K562 (cell line): ENCODE data around the gene SLC39A11. TPM values are rescaled to one million over a fixed set of nuclear protein-coding genes. Genes with fewer than 3 reads are reported as not detected.

Source experiments
- CEBPG ChIP-seq, 3 experiments: fragments of 200-800 bp in 1 of 3; sonication (Bioruptor generic) in 1 of 3; sonication (generic) in 1 of 3; formaldehyde crosslinking in 1 of 3; IDR thresholded peaks in 2 of 3; conservative IDR thresholded peaks in 1 of 3; 2 replicates each; pipeline versions ENCODE4 v1.6.1 to v1.8.0; 2016 to 2022; ENCODE audit warnings: missing compliant biosample characterization in 2 of 3, missing genetic modification characterization in 2 of 3, mild to moderate bottlenecking in 1 of 3, missing genetic modification reagents in 1 of 3
- COPS2 ChIP-seq: fragments of 450-650 bp; conservative IDR thresholded peaks from 2 replicates; pipeline ENCODE4 v1.6.1; 2016; ENCODE audit warnings: mild to moderate bottlenecking, moderate library complexity
- CREB1 ChIP-seq, 2 experiments: sonication (generic) in 1 of 2; formaldehyde crosslinking in 1 of 2; IDR thresholded peaks; 2 replicates each; pipeline versions ENCODE4 v1.6.1 to v1.8.0; 2012 to 2022; ENCODE audit warnings: inconsistent platforms in 1 of 2, mild to moderate bottlenecking in 1 of 2, missing genetic modification reagents in 1 of 2, moderate library complexity in 1 of 2
- CSDE1 ChIP-seq, 2 experiments: fragments of 450-650 bp; IDR thresholded peaks; 2 replicates each; pipeline ENCODE4 v1.6.1; 2016; ENCODE audit warnings: mild to moderate bottlenecking in 1 of 2
- HDAC1 ChIP-seq, 2 experiments: fragments of 450-650 bp; IDR thresholded peaks; 2 replicates each; pipeline ENCODE4 v1.6.1; 2016 to 2017; ENCODE audit warnings: inconsistent platforms in 1 of 2, mild to moderate bottlenecking in 1 of 2, moderate library complexity in 1 of 2
- MEF2A ChIP-seq: IDR thresholded peaks from 2 replicates; pipeline ENCODE4 v1.6.1; 2011; ENCODE audit warnings: low read depth, mild to moderate bottlenecking, low read length, moderate library complexity; ENCODE audit not compliant: control insufficient read depth
- RBM17 ChIP-seq: fragments of 200-400 bp; formaldehyde crosslinking; IDR thresholded peaks from 2 replicates; pipeline ENCODE4 v1.6.1; 2017; ENCODE audit warnings: low read depth, mild to moderate bottlenecking, low read length, borderline replicate concordance
- SRSF9 ChIP-seq: fragments of 200-400 bp; formaldehyde crosslinking; IDR thresholded peaks from 2 replicates; pipeline ENCODE4 v1.6.1; 2017; ENCODE audit warnings: low read depth, low read length, borderline replicate concordance
- TAL1 ChIP-seq: fragments of 450-650 bp; IDR thresholded peaks from 2 replicates; pipeline ENCODE4 v1.6.1; 2016; ENCODE audit warnings: mild to moderate bottlenecking
- ZNF436 ChIP-seq: fragments of 250-450, 450-650 bp; sonication (Bioruptor Pico); formaldehyde crosslinking; IDR thresholded peaks from 2 replicates; pipeline ENCODE4 v1.7.0; 2020; ENCODE audit warnings: mild to moderate bottlenecking
- ZNF77 ChIP-seq: fragments of 250-450 bp; sonication (Bioruptor Pico); IDR thresholded peaks from 2 replicates; pipeline ENCODE4 v1.5.0; 2020
- polyA plus RNA-seq, 8 experiments: library from polyadenylated mRNA; depleted of rRNA in 4 of 8; stranded (reverse) in 5 of 8; unstranded in 3 of 8; fragments of >200 nt; fragmentation: Nextera tagmentation in 2 of 8; fragmentation: Illumina TruSeq in 1 of 8; extraction: Ambion mirVana in 2 of 8; extraction: Trizol in 1 of 8; gene quantifications; 2 replicates each; pipeline versions ENCODE4 v1.2.1 to v1.2.3, GENCODE V29; 2011 to 2014; ENCODE audit warnings: inconsistent platforms in 1 of 8, missing spikeins in 1 of 8
- total RNA-seq, 7 experiments: library from RNA; depleted of rRNA in 6 of 7; stranded (reverse); fragments of >200 nt in 6 of 7; fragmentation: Illumina TruSeq in 2 of 7; extraction: Trizol in 2 of 7; gene quantifications; 2 replicates each; pipeline versions ENCODE4 v1.2.1 to v1.2.3, GENCODE V29; 2011 to 2021; ENCODE audit warnings: low replicate concordance in 1 of 7
- TF ChIP-seq, protein P1 (sequence below): fragments of 450-650 bp; formaldehyde crosslinking; IDR thresholded peaks from 2 replicates; pipeline ENCODE4 v1.4.0; 2020; ENCODE audit warnings: mild to moderate bottlenecking, moderate library complexity
- TF ChIP-seq, protein P2 (sequence below): sonication (generic); formaldehyde crosslinking; IDR thresholded peaks from 2 replicates; pipeline ENCODE4 v1.5.0; 2020; ENCODE audit warnings: missing genetic modification reagents

Gene SLC39A11
- total and polyA plus RNA-seq, 9 of the 15 experiments (the other 6 are each of a cell fraction or from before 2014, with no cell fraction given) = 10.5 to 26.4 (median 13.4) TPM

- TF ChIP-seq, protein P1, sequence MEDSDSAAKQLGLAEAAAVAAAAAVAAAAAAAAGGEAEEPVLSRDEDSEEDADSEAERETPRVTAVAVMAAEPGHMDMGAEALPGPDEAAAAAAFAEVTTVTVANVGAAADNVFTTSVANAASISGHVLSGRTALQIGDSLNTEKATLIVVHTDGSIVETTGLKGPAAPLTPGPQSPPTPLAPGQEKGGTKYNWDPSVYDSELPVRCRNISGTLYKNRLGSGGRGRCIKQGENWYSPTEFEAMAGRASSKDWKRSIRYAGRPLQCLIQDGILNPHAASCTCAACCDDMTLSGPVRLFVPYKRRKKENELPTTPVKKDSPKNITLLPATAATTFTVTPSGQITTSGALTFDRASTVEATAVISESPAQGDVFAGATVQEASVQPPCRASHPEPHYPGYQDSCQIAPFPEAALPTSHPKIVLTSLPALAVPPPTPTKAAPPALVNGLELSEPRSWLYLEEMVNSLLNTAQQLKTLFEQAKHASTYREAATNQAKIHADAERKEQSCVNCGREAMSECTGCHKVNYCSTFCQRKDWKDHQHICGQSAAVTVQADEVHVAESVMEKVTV (CRISPR knock-in tag) = peak; percentile 49; the same call in 1 of the 2 replicates
- TF ChIP-seq HDAC1 (IDR thresholded peaks at IDR 0.05) = no peak
- TF ChIP-seq ZNF436 (CRISPR knock-in tag) = no peak
- TF ChIP-seq COPS2 = no peak
- no peak for TF ChIP-seq ZNF77 (CRISPR knock-in tag)
- no peak for TF ChIP-seq SRSF9
- TF ChIP-seq MEF2A = no peak
- 0 out of 2 replicates have a peak, but pooled peaks have one; percentile 36 for TF ChIP-seq CEBPG (CRISPR knock-in tag; IDR thresholded peaks at IDR 0.05)
- no peak for TF ChIP-seq CEBPG (tag; conservative IDR thresholded peaks at IDR 0.05 in 1 of 2, IDR thresholded peaks at IDR 0.05 in 1 of 2)
- TF ChIP-seq CSDE1 (IDR thresholded peaks at IDR 0.05) = no peak
- no peak for TF ChIP-seq CREB1 (IDR thresholded peaks at IDR 0.05)
- TF ChIP-seq CREB1 (CRISPR knock-in tag; IDR thresholded peaks at IDR 0.05) = no peak
- TF ChIP-seq TAL1 = no peak
- TF ChIP-seq RBM17 = no peak
- TF ChIP-seq, protein P2, sequence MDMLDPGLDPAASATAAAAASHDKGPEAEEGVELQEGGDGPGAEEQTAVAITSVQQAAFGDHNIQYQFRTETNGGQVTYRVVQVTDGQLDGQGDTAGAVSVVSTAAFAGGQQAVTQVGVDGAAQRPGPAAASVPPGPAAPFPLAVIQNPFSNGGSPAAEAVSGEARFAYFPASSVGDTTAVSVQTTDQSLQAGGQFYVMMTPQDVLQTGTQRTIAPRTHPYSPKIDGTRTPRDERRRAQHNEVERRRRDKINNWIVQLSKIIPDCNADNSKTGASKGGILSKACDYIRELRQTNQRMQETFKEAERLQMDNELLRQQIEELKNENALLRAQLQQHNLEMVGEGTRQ (CRISPR knock-in tag) = no peak
These were observed 106.4 kb downstream of the SLC39A11 start (continued) for GRCh38 chr17:72985882-72986720.
